Mucosa of rectum (tissue), 2 donors: ENCODE data around the gene PRKAR2B.
"Not testable (repeated sequence)": the region's sequence is repeated elsewhere in the genome, so short reads cannot be mapped to it uniquely, and the experiment has no call there.

Experiments
- H3K27ac ChIP-seq, 2 donors: one replicate each; pipeline ENCODE4 v1.7.0; 2013; ENCODE audit warnings: inconsistent platforms in 2 of 2, low read depth in 2 of 2, low read length in 2 of 2
- H3K27me3 ChIP-seq, 2 donors: one replicate each; pipeline ENCODE4 v1.7.0; 2013; ENCODE audit warnings: low read length in 2 of 2; ENCODE audit not compliant: control insufficient read depth in 2 of 2, insufficient read depth in 2 of 2
- H3K36me3 ChIP-seq, 2 donors: one replicate each; pipeline ENCODE4 v1.7.0; 2013; ENCODE audit warnings: low read length in 2 of 2; ENCODE audit not compliant: control insufficient read depth in 2 of 2, insufficient read depth in 2 of 2
- H3K4me1 ChIP-seq, 2 donors: one replicate each; pipeline ENCODE4 v1.7.0; 2013; ENCODE audit warnings: low read length in 2 of 2, mild to moderate bottlenecking in 1 of 2; ENCODE audit not compliant: control insufficient read depth in 2 of 2, insufficient read depth in 2 of 2
- H3K4me3 ChIP-seq, 2 donors: one replicate each; pipeline ENCODE4 v1.7.0; 2013; ENCODE audit warnings: low read length in 2 of 2
- H3K9ac ChIP-seq, 2 donors: one replicate each; pipeline ENCODE4 v1.7.0; 2013; ENCODE audit warnings: low read length in 2 of 2, low read depth in 1 of 2, mild to moderate bottlenecking in 1 of 2
- H3K9me3 ChIP-seq, 2 donors: one replicate each; pipeline ENCODE4 v1.7.0; 2013; ENCODE audit warnings: low read length in 2 of 2; ENCODE audit not compliant: control insufficient read depth in 2 of 2
- donor health status: healthy.
- donor health status: Normal muscosa, but diverticular disease.

The PRKAR2B gene

GRCh38 chr7:107093671-107094070 is 49.2 kb downstream of the PRKAR2B start:
- H3K4me3 ChIP-seq, H3K27me3 ChIP-seq, H3K4me1 ChIP-seq, H3K27ac ChIP-seq, H3K9me3 ChIP-seq, H3K36me3 ChIP-seq, H3K9ac ChIP-seq: not testable (repeated sequence)

GRCh38 chr7:107099154-107099553 is 54.6 kb downstream of the PRKAR2B start:
- H3K36me3 ChIP-seq, H3K27ac ChIP-seq, H3K4me1 ChIP-seq, H3K9me3 ChIP-seq, H3K4me3 ChIP-seq, H3K9ac ChIP-seq, H3K27me3 ChIP-seq: not testable (repeated sequence)

GRCh38 chr7:107100824-107101223 is 56.3 kb downstream of the PRKAR2B start:
- Histone ChIP-seq H3K9me3 (no peaks in the 10 kb centered on the region), H3K4me1 (no peaks in the 10 kb centered on the region), H3K27me3 (no peaks in the 10 kb centered on the region), H3K9ac (no peak overlapping the region), H3K4me3 (no peak overlapping the region), H3K36me3 (no peaks in the 10 kb centered on the region), H3K27ac (no peak overlapping the region)

GRCh38 chr7:107103369-107103768 is 58.9 kb downstream of the PRKAR2B start:
- no peak overlapping the region for H3K9ac ChIP-seq
- H3K4me1 ChIP-seq, result no peaks in the 10 kb centered on the region
- H3K27ac ChIP-seq, result no peak overlapping the region

GRCh38 chr7:107104801-107105200 is 60.3 kb downstream of the PRKAR2B start:
- Histone ChIP-seq H3K9ac (no peak overlapping the region), H3K36me3 (no peaks in the 10 kb centered on the region), H3K4me3 (no peak overlapping the region)

More at GRCh38 chr7:107103369-107103768, 58.9 kb downstream of the PRKAR2B start:
- no peaks in the 10 kb centered on the region for H3K36me3 ChIP-seq
- no peak overlapping the region for H3K4me3 ChIP-seq
- H3K9me3 ChIP-seq, result no peaks in the 10 kb centered on the region
- no peaks in the 10 kb centered on the region for H3K27me3 ChIP-seq

GRCh38 chr7:107105591-107106245 is 61.2 kb downstream of the PRKAR2B start:
- no peaks in the 10 kb centered on the region for H3K9me3 ChIP-seq
- H3K9ac ChIP-seq, result no peak overlapping the region
- no peak overlapping the region for H3K27ac ChIP-seq
- H3K4me1 ChIP-seq, result no peaks in the 10 kb centered on the region
- H3K36me3 ChIP-seq, result no peaks in the 10 kb centered on the region
- no peak overlapping the region for H3K4me3 ChIP-seq
- H3K27me3 ChIP-seq, result no peaks in the 10 kb centered on the region

More at GRCh38 chr7:107104801-107105200, 60.3 kb downstream of the PRKAR2B start:
- H3K27ac ChIP-seq, result no peak overlapping the region
- no peaks in the 10 kb centered on the region for H3K9me3 ChIP-seq
- H3K27me3 ChIP-seq, result no peaks in the 10 kb centered on the region
- no peaks in the 10 kb centered on the region for H3K4me1 ChIP-seq

- H3K4me1 ChIP-seq, result no peaks in the 10 kb centered on the region
- H3K36me3 ChIP-seq, result no peaks in the 10 kb centered on the region
- no peak overlapping the region for H3K4me3 ChIP-seq
- no peak overlapping the region for H3K9ac ChIP-seq
- H3K9me3 ChIP-seq, result no peaks in the 10 kb centered on the region
- no peaks in the 10 kb centered on the region for H3K27me3 ChIP-seq
- no peak overlapping the region for H3K27ac ChIP-seq
These were observed 64.4 kb downstream of the PRKAR2B start for GRCh38 chr7:107108793-107109371.

- Histone ChIP-seq H3K27me3 (no peaks in the 10 kb centered on the region), H3K9me3 (no peaks in the 10 kb centered on the region), H3K36me3 (no peaks in the 10 kb centered on the region), H3K27ac (no peak overlapping the region), H3K9ac (no peak overlapping the region), H3K4me3 (no peak overlapping the region), H3K4me1 (no peaks in the 10 kb centered on the region)
These were observed 65.5 kb downstream of the PRKAR2B start for GRCh38 chr7:107109955-107110354.

- Histone ChIP-seq H3K9me3 (no peaks in the 10 kb centered on the region), H3K27ac (no peak overlapping the region), H3K27me3 (no peaks in the 10 kb centered on the region), H3K4me3 (no peak overlapping the region), H3K9ac (no peak overlapping the region), H3K36me3 (no peaks in the 10 kb centered on the region), H3K4me1 (no peaks in the 10 kb centered on the region)
These were observed 66.7 kb downstream of the PRKAR2B start for GRCh38 chr7:107111196-107111595.

- Histone ChIP-seq H3K9ac (no peak overlapping the region), H3K9me3 (no peaks in the 10 kb centered on the region), H3K4me3 (no peak overlapping the region), H3K4me1 (no peaks in the 10 kb centered on the region), H3K36me3 (no peaks in the 10 kb centered on the region), H3K27me3 (no peaks in the 10 kb centered on the region), H3K27ac (no peak overlapping the region)
These were observed 69.4 kb downstream of the PRKAR2B start for GRCh38 chr7:107113866-107114265.
